Measurements from ENCODE around the gene CD320.

DNA sequence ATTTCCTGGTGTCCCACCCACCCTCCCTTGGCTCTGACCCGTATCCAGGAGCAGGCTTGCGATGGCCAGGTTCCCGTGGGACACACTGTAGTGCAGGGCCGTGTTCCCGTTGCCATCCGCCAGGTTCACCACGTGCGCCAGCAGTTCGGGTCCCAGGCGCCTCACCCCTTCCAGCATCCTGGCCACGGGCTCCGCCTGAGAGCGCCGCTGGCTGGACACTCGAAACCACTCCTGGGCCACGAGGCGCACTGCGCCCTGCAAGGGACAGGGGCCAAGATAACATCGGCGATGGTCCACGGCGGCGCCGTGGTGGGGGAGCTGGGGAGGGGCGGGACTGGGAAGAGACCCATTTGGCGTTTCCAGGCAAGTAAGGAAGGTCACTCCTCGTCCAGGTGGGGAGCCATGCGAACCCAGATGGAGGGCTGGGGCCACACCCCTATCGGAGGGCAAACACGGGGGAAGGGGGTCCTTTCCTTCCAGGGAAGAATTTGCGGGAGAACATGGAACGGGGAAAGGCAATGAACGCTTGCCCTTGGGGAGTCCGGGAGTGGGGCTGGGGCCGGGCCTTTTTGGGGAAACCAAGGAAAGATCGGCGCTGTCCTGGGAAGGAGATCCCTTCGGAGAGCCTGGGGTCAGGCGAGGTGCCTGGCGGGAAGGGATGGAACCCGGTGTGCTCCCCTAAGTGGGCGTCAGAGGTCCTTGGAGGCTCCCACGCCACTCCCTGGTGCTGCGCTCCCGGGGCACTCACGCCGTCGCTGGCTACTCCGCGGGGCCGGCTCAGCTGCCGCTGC, 25.0 kb upstream of the CD320 start:
- TF ChIP-seq, protein P1, sequence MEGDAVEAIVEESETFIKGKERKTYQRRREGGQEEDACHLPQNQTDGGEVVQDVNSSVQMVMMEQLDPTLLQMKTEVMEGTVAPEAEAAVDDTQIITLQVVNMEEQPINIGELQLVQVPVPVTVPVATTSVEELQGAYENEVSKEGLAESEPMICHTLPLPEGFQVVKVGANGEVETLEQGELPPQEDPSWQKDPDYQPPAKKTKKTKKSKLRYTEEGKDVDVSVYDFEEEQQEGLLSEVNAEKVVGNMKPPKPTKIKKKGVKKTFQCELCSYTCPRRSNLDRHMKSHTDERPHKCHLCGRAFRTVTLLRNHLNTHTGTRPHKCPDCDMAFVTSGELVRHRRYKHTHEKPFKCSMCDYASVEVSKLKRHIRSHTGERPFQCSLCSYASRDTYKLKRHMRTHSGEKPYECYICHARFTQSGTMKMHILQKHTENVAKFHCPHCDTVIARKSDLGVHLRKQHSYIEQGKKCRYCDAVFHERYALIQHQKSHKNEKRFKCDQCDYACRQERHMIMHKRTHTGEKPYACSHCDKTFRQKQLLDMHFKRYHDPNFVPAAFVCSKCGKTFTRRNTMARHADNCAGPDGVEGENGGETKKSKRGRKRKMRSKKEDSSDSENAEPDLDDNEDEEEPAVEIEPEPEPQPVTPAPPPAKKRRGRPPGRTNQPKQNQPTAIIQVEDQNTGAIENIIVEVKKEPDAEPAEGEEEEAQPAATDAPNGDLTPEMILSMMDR (IDR thresholded peaks at IDR 0.05; ENCODE audit: insufficient read depth, low read length, poor library complexity, severe bottlenecking), result no peak
- no peak for TF ChIP-seq EZH2phosphoT487 (conservative IDR thresholded peaks at IDR 0.05; ENCODE audit: low read length)
